ENCODE results near the gene CRELD2. TPM values are rescaled to one million over a fixed set of nuclear protein-coding genes. Genes with fewer than 3 reads are reported as not detected.

CRELD2 gene
- total and polyA plus RNA-seq, 2 of the 13 experiments (the other 11 are each of a cell fraction or from before 2014, with no cell fraction given), result 17.2 to 44.7 TPM

DNA sequence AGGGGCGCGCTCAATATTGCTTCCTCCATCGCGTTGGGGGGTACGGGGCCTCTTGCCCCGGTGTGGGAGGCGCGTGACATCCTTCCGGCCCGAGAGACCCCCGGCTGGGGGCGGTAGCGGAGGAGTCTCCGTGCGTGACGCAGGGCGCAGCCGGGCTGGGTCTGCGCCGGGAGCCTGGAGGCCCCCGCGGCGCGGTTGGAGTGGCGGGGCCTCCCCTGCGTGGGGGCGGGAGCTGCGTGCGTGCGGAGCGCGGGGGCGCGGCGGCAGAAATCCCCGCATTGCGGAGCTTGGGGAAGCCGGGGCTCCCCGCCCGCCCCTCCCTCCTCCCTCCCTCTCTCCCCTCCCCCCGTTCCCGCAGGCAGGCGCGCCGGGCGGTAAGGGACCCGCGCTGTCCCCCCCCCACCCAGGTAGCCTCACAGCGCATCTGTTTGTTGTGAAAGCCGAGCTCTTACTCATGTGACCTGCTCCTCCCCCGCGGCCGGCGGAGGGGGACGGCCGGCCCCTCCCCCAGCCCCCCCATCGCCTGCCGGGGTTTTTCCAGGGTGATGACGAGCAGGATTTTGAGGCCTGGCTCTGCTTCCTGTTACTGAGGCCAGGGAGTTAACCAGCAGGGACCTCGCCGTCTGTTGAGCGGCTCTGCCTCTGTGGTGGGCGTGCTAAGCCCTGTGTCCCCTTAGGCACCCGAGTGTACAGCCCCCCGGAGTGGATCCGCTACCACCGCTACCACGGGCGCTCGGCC is 43.7 kb downstream of the CRELD2 start (continued):
- TF ChIP-seq, protein P1, sequence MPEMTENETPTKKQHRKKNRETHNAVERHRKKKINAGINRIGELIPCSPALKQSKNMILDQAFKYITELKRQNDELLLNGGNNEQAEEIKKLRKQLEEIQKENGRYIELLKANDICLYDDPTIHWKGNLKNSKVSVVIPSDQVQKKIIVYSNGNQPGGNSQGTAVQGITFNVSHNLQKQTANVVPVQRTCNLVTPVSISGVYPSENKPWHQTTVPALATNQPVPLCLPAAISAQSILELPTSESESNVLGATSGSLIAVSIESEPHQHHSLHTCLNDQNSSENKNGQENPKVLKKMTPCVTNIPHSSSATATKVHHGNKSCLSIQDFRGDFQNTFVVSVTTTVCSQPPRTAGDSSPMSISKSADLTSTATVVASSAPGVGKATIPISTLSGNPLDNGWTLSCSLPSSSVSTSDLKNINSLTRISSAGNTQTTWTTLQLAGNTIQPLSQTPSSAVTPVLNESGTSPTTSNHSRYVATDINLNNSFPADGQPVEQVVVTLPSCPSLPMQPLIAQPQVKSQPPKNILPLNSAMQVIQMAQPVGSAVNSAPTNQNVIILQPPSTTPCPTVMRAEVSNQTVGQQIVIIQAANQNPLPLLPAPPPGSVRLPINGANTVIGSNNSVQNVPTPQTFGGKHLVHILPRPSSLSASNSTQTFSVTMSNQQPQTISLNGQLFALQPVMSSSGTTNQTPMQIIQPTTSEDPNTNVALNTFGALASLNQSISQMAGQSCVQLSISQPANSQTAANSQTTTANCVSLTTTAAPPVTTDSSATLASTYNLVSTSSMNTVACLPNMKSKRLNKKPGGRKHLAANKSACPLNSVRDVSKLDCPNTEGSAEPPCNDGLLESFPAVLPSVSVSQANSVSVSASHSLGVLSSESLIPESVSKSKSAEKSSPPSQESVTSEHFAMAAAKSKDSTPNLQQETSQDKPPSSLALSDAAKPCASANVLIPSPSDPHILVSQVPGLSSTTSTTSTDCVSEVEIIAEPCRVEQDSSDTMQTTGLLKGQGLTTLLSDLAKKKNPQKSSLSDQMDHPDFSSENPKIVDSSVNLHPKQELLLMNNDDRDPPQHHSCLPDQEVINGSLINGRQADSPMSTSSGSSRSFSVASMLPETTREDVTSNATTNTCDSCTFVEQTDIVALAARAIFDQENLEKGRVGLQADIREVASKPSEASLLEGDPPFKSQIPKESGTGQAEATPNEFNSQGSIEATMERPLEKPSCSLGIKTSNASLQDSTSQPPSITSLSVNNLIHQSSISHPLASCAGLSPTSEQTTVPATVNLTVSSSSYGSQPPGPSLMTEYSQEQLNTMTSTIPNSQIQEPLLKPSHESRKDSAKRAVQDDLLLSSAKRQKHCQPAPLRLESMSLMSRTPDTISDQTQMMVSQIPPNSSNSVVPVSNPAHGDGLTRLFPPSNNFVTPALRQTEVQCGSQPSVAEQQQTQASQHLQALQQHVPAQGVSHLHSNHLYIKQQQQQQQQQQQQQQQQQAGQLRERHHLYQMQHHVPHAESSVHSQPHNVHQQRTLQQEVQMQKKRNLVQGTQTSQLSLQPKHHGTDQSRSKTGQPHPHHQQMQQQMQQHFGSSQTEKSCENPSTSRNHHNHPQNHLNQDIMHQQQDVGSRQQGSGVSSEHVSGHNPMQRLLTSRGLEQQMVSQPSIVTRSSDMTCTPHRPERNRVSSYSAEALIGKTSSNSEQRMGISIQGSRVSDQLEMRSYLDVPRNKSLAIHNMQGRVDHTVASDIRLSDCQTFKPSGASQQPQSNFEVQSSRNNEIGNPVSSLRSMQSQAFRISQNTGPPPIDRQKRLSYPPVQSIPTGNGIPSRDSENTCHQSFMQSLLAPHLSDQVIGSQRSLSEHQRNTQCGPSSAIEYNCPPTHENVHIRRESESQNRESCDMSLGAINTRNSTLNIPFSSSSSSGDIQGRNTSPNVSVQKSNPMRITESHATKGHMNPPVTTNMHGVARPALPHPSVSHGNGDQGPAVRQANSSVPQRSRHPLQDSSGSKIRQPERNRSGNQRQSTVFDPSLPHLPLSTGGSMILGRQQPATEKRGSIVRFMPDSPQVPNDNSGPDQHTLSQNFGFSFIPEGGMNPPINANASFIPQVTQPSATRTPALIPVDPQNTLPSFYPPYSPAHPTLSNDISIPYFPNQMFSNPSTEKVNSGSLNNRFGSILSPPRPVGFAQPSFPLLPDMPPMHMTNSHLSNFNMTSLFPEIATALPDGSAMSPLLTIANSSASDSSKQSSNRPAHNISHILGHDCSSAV (CRISPR knock-in tag; IDR thresholded peaks at IDR 0.05; ENCODE audit: borderline replicate concordance), result no peak
- 0 out of 2 replicates have a peak, but pooled peaks have one; percentile 52 for TF ChIP-seq ZNF431 (CRISPR knock-in tag; IDR thresholded peaks at IDR 0.05; ENCODE audit: borderline replicate concordance, low read depth)
- TF ChIP-seq, protein P2, sequence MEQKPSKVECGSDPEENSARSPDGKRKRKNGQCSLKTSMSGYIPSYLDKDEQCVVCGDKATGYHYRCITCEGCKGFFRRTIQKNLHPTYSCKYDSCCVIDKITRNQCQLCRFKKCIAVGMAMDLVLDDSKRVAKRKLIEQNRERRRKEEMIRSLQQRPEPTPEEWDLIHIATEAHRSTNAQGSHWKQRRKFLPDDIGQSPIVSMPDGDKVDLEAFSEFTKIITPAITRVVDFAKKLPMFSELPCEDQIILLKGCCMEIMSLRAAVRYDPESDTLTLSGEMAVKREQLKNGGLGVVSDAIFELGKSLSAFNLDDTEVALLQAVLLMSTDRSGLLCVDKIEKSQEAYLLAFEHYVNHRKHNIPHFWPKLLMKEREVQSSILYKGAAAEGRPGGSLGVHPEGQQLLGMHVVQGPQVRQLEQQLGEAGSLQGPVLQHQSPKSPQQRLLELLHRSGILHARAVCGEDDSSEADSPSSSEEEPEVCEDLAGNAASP (CRISPR knock-in tag; IDR thresholded peaks at IDR 0.05; ENCODE audit: borderline replicate concordance), result no peak
- TF ChIP-seq FOXK1 (CRISPR knock-in tag; IDR thresholded peaks at IDR 0.05; ENCODE audit: borderline replicate concordance, low read depth), result peak; percentile 48; the same call in 1 of the 2 replicates
- TF ChIP-seq FIP1L1 (IDR thresholded peaks at IDR 0.05; ENCODE audit: borderline replicate concordance, insufficient read depth, low read depth, low read length), result no peak
- no peak for TF ChIP-seq ZNF850 (CRISPR knock-in tag; conservative IDR thresholded peaks at IDR 0.05)
- TF ChIP-seq JDP2 (CRISPR knock-in tag; IDR thresholded peaks at IDR 0.05; ENCODE audit: borderline replicate concordance), result no peak; the same call in 1 of the 2 replicates
- TF ChIP-seq, protein P3, sequence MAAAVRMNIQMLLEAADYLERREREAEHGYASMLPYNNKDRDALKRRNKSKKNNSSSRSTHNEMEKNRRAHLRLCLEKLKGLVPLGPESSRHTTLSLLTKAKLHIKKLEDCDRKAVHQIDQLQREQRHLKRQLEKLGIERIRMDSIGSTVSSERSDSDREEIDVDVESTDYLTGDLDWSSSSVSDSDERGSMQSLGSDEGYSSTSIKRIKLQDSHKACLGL (CRISPR knock-in tag; IDR thresholded peaks at IDR 0.05), result 0 out of 2 replicates have a peak, but pooled peaks have one; percentile 20
- peak; percentile 36; the same call in 1 of the 2 replicates for TF ChIP-seq ZNF772 (CRISPR knock-in tag; IDR thresholded peaks at IDR 0.05)
- TF ChIP-seq RXRA (CRISPR knock-in tag; IDR thresholded peaks at IDR 0.05), result no peak
- TF ChIP-seq ZNF124 (CRISPR knock-in tag; IDR thresholded peaks at IDR 0.05), result no peak
- no peak for TF ChIP-seq IKZF4 (CRISPR knock-in tag; IDR thresholded peaks at IDR 0.05; ENCODE audit: borderline replicate concordance, low read depth, not compliant biosample characterization)
- TF ChIP-seq ZNF274 (CRISPR knock-in tag; IDR thresholded peaks at IDR 0.05), result 0 out of 2 replicates have a peak, but pooled peaks have one; percentile 14
- no peak for TF ChIP-seq RBM39 (IDR thresholded peaks at IDR 0.05; ENCODE audit: low read depth, low read length, poor library complexity, severe bottlenecking)
- no peak for TF ChIP-seq TCF7L2 (IDR thresholded peaks at IDR 0.05; ENCODE audit: low read depth, low read length)
- no peak for TF ChIP-seq ZBTB1 (CRISPR knock-in tag; IDR thresholded peaks at IDR 0.05; ENCODE audit: borderline replicate concordance)
- TF ChIP-seq KLF15 (CRISPR knock-in tag; IDR thresholded peaks at IDR 0.05; ENCODE audit: borderline replicate concordance), result no peak
- TF ChIP-seq CENPX (CRISPR knock-in tag; IDR thresholded peaks at IDR 0.05), result no peak
- no peak for TF ChIP-seq ELF4 (CRISPR knock-in tag; IDR thresholded peaks at IDR 0.05; ENCODE audit: borderline replicate concordance)

All from HepG2 (cell line).